GM12872 (cell line): ENCODE data around the gene OR7C2.

Experiments used
- CTCF ChIP-seq: IDR thresholded peaks from 3 replicates; pipeline ENCODE4 v1.5.1; 2011; ENCODE audit warnings: low read depth, mild to moderate bottlenecking, low read length, moderate library complexity; ENCODE audit not compliant: insufficient read depth

OR7C2 gene

GRCh38 chr19:14943601-14944000 is 2.3 kb downstream of the OR7C2 start:
- TF ChIP-seq CTCF = no peak

GRCh38 chr19:14944456-14944855 is 3.2 kb downstream of the OR7C2 start:
- no peak for TF ChIP-seq CTCF

- TF ChIP-seq CTCF = no peak
Observed at GRCh38 chr19:14949876-14950275, 8.6 kb downstream of the OR7C2 start.

- no peak for TF ChIP-seq CTCF
Observed at GRCh38 chr19:14950421-14950820, 9.1 kb downstream of the OR7C2 start.

GRCh38 chr19:14952767-14953166 is 11.5 kb downstream of the OR7C2 start:
- TF ChIP-seq CTCF = no peak

- no peak for TF ChIP-seq CTCF
Observed at GRCh38 chr19:14954071-14954655, 12.9 kb downstream of the OR7C2 start.

- TF ChIP-seq CTCF = no peak
Observed at GRCh38 chr19:14957464-14957863, 16.2 kb downstream of the OR7C2 start.
